ENCODE results near the gene SPATA7.

Gene SPATA7

GRCh38 chr14:88420187-88420586 is 34.7 kb downstream of the SPATA7 start:
- no peak for DNase-seq

DNA sequence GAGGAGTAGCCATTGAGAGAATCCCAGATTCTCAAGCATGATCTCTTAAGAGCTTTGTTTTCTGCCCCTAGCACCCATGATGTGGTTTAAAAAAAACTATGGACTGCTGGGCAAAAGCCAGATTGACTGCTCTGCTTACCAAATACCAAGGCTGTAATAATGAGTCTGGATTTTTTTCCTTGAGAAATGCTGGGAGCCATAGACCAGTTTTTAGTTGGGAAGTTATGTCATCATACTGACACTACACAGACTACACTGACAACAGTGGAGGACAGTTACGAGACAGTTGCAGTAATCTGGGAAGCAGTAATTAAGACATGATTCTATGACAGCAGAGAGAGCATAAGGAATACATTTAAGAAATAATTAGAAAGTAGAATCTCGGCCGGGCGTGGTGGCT is 35.8 kb downstream of the SPATA7 start:
- DNase-seq, result no peak

- no peak for DNase-seq
Measured at GRCh38 chr14:88422047-88422446, 36.6 kb downstream of the SPATA7 start.

GRCh38 chr14:88422919-88423650 is 37.6 kb downstream of the SPATA7 start:
- no peak for DNase-seq

DNA sequence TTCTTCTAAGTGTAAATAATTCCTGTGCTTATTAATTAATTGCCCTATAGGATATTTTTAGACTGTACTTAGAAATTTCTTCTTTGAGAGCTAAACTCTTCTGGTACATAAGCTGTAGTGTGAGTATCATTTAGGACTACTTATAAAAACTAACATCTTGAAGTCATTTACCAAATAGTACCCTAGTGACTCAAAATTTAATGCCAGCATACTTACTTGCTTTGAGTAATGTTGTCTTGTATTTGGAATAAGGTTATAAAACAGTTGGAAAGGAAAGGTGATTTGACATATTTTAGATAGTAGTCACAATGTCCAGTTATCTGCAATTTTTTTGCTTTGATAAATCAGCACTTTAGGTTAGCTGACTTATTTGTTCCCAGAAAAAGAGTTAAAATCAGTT is 39.1 kb downstream of the SPATA7 start:
- DNase-seq, result no peak

DNA sequence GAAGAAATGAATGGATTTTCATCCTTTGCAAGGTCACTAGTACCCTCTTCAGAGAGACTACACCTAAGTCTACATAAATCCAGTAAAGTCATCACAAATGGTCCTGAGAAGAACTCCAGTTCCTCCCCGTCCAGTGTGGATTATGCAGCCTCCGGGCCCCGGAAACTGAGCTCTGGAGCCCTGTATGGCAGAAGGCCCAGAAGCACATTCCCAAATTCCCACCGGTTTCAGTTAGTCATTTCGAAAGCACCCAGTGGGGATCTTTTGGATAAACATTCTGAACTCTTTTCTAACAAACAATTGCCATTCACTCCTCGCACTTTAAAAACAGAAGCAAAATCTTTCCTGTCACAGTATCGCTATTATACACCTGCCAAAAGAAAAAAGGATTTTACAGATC is 40.8 kb downstream of the SPATA7 start:
- no peak for DNase-seq

DNA sequence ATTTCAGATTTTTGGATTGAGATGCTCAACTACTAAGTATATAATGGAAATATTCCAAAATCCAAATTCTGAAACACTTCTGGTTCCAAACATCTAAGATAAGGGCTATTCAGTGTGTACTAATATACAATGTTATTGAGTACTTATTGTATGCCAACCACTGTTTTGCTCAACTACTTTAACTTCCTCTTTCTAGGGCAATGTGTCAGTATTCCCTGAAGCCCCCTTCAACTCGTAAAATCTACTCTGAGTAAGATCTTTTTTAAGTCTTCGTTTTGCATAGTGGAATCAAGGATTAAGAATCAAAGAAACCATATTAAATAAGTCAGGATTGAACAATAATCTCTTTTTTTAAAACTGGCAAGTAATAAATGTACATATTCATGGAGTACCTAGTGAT is 45.5 kb downstream of the SPATA7 start:
- DNase-seq, result no peak

DNA sequence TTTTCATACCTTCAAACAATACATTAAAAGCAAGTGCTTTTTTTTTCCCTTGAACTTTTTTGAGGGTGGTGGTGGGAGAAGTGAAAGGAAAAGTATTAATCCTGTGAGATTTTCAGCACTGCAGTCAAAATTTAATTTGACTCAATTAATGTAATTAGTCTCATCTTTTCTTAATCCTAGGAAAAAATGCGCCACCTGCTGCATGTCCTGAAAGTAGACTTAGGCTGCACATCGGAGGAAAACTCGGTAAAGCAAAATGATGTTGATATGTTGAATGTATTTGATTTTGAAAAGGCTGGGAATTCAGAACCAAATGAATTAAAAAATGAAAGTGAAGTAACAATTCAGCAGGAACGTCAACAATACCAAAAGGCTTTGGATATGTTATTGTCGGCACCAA is 52.2 kb downstream of the SPATA7 start:
- peak; percentile 6 for DNase-seq

GRCh38 chr14:88439088-88439487 is 53.6 kb downstream of the SPATA7 start:
- DNase-seq, result no peak

- DNase-seq, result no peak
Measured at GRCh38 chr14:88452231-88452630, 66.8 kb downstream of the SPATA7 start.

DNA sequence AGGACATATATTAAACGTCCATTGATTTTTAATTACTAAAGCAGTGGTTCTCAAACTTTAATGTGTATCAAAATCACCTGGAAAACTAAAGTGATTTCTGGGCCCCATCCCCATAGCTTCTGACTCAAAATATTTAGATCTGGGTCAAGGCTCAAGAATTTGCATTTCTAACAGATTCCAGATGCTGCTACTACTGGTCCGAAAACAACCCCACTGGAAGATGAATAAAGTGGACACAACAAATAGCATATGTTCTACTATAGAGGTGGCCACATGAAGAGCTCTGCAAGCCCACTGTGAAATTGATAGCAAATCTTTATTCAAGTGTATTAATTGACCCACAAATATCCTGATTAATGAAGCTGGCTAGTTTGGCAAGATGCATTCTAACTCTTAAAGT is 69.4 kb downstream of the SPATA7 start:
- no peak for DNase-seq

DNA sequence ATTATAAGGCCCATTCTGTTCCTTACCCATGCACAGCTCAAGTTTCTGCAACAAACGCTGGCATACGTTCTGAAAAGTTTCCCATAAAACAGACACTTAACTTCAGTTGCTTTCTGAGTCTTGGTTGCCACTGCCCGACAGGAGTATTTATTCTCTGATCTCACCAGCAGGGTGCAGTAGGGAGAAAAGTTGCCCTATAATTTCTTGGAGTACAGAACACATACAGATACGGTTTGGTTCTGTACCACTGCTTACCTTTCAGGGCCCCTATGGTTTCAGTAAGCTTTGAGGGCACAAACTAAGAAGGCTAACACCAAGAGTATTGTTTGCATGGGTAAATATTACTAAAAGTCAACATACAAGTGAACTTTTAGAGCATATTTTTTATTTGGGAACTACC is 77.9 kb downstream of the SPATA7 start:
- DNase-seq, result no peak

GRCh38 chr14:88468406-88468805 is 82.9 kb downstream of the SPATA7 start:
- no peak for DNase-seq

- no peak for DNase-seq
Measured at GRCh38 chr14:88470542-88471440, 85.3 kb downstream of the SPATA7 start.

DNA sequence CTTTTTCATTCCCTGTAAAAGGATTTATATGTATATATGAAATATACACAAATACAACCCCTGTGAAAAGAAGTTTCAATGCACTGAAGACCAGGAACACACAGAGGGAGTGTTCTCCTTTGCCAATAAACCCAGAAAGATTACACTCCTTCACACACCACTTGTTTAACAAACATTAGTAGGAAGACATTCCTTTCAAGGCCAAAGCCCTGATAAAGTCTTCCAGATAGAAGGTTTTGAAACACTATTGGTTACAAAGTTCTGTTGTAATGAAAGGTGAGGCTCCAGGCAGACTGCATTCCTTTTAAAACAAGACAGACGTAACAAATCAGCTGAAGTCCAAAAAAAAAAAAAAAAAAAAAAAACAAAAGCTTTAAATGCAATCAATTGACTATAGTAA is 88.3 kb downstream of the SPATA7 start:
- no peak for DNase-seq

GRCh38 chr14:88476214-88476774 is 90.8 kb downstream of the SPATA7 start:
- DNase-seq, result no peak

DNA sequence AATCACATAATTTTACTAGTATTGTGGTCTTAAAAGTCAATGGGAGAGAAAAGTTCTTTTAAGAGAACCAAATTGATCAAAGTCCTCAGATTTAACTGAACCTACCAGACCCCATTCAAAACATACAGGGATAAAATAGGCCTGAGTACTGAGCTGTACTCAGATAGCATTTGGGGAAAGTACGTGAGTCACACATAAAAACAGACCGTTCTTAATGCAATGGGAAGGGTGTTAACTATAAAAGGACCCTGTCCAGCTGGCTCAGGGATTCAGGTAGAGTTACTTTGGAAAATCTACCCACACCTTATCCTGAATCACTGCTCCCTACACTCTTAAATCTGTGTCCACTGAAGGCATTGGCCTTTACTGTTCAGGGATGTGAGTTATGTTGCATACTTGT is 91.4 kb downstream of the SPATA7 start:
- no peak for DNase-seq

GRCh38 chr14:88477513-88478250 is 92.2 kb downstream of the SPATA7 start:
- DNase-seq, result no peak

- no peak for DNase-seq
Measured at GRCh38 chr14:88478931-88479330, 93.5 kb downstream of the SPATA7 start.

- no peak for DNase-seq
Measured at GRCh38 chr14:88479574-88479987, 94.1 kb downstream of the SPATA7 start.

GRCh38 chr14:88481059-88481458 is 95.6 kb downstream of the SPATA7 start:
- no peak for DNase-seq

DNA sequence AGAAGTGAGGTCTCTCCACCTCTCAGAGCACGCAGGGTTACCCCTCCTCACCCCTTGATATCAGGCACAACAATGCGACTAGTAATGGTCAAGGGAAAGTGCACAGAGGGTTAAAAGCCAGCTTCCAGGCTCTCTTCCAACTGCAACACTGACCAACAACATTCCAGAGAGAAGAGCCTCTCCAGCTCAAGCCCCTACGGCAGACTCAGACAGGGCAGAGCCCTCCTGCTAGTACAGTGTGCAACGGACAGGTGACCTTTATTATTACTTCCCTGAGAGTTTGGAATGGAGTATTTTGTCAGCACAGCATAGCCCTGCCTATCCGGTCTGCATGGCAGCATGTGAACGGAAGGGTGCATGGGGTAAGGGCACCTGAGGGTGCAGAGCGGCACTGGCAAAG is 96.3 kb downstream of the SPATA7 start:
- no peak for DNase-seq

- DNase-seq, result no peak
Measured at GRCh38 chr14:88482524-88482923, 97.1 kb downstream of the SPATA7 start.
